ENCODE results near the gene PIP5K1A.

Gene PIP5K1A

GRCh38 chr1:151242442-151242841, 44.1 kb downstream of the PIP5K1A start:
- Histone ChIP-seq H3K36me3 (ENCODE audit: low read length) (peaks cover 39% of the 10 kb centered on the region), H3K27ac (ENCODE audit: low read depth, low read length) (no peak overlapping the region), H2AFZ (ENCODE audit: low read depth, low read length, severe bottlenecking) (no peak overlapping the region), H4K20me1 (ENCODE audit: low read depth, low read length) (no peaks in the 10 kb centered on the region), H3K9me3 (ENCODE audit: insufficient read depth, low read length) (no peaks in the 10 kb centered on the region), H3K4me2 (ENCODE audit: low read depth, low read length, poor library complexity, severe bottlenecking) (no peak overlapping the region), H3K79me2 (ENCODE audit: insufficient read depth, low read length) (no peaks in the 10 kb centered on the region), H3K9ac (ENCODE audit: low read length) (no peak overlapping the region), H3K9me2 (replicated peaks; ENCODE audit: insufficient read depth, low read length) (no peaks in the 10 kb centered on the region), H3K27me3 (ENCODE audit: low read length) (no peaks in the 10 kb centered on the region), H3K4me3 (ENCODE audit: insufficient read depth, low read length, poor library complexity, severe bottlenecking) (no peak overlapping the region), H3F3A (ENCODE audit: insufficient read depth) (no peaks in the 10 kb centered on the region)
- TF ChIP-seq EZH2phosphoT487 (conservative IDR thresholded peaks at IDR 0.05; ENCODE audit: low read length) (no peak), CTCF (IDR thresholded peaks at IDR 0.05; ENCODE audit: insufficient read depth, low read length, poor library complexity, severe bottlenecking) (no peak)

GRCh38 chr1:151243683-151244216, 45.4 kb downstream of the PIP5K1A start:
- no peak overlapping the region for H3K9ac ChIP-seq (ENCODE audit: low read length)
- no peak overlapping the region for H3K4me2 ChIP-seq (ENCODE audit: low read depth, low read length, poor library complexity, severe bottlenecking)
- H3K27ac ChIP-seq (ENCODE audit: low read depth, low read length), result no peak overlapping the region
- no peak overlapping the region for H2AFZ ChIP-seq (ENCODE audit: low read depth, low read length, severe bottlenecking)
- no peaks in the 10 kb centered on the region for H3K79me2 ChIP-seq (ENCODE audit: insufficient read depth, low read length)
- H3K27me3 ChIP-seq (ENCODE audit: low read length), result no peaks in the 10 kb centered on the region
- peaks cover 27% of the 10 kb centered on the region for H3K36me3 ChIP-seq (ENCODE audit: low read length)
- TF ChIP-seq CTCF (IDR thresholded peaks at IDR 0.05; ENCODE audit: insufficient read depth, low read length, poor library complexity, severe bottlenecking) (no peak), EZH2phosphoT487 (conservative IDR thresholded peaks at IDR 0.05; ENCODE audit: low read length) (no peak)
- H3K9me2 ChIP-seq (replicated peaks; ENCODE audit: insufficient read depth, low read length), result no peaks in the 10 kb centered on the region
- no peaks in the 10 kb centered on the region for H3K9me3 ChIP-seq (ENCODE audit: insufficient read depth, low read length)
- no peaks in the 10 kb centered on the region for H4K20me1 ChIP-seq (ENCODE audit: low read depth, low read length)
- no peak overlapping the region for H3K4me3 ChIP-seq (ENCODE audit: insufficient read depth, low read length, poor library complexity, severe bottlenecking)
- no peaks in the 10 kb centered on the region for H3F3A ChIP-seq (ENCODE audit: insufficient read depth)

- Histone ChIP-seq H3K36me3 (ENCODE audit: low read length) (peaks cover 14% of the 10 kb centered on the region), H3F3A (ENCODE audit: insufficient read depth) (peaks cover 24% of the 10 kb centered on the region; the same call in 1 of the 2 replicates), H3K9me2 (replicated peaks; ENCODE audit: insufficient read depth, low read length) (no peaks in the 10 kb centered on the region), H3K4me3 (ENCODE audit: insufficient read depth, low read length, poor library complexity, severe bottlenecking) (no peak overlapping the region), H3K79me2 (ENCODE audit: insufficient read depth, low read length) (no peaks in the 10 kb centered on the region), H3K4me2 (ENCODE audit: low read depth, low read length, poor library complexity, severe bottlenecking) (no peak overlapping the region), H3K27me3 (ENCODE audit: low read length) (no peaks in the 10 kb centered on the region), H3K9me3 (ENCODE audit: insufficient read depth, low read length) (no peaks in the 10 kb centered on the region), H3K27ac (ENCODE audit: low read depth, low read length) (no peak overlapping the region), H2AFZ (ENCODE audit: low read depth, low read length, severe bottlenecking) (no peak overlapping the region), H3K9ac (ENCODE audit: low read length) (no peak overlapping the region), H4K20me1 (ENCODE audit: low read depth, low read length) (no peaks in the 10 kb centered on the region)
- TF ChIP-seq EZH2phosphoT487 (conservative IDR thresholded peaks at IDR 0.05; ENCODE audit: low read length) (no peak), CTCF (IDR thresholded peaks at IDR 0.05; ENCODE audit: insufficient read depth, low read length, poor library complexity, severe bottlenecking) (no peak)
These were observed 48.4 kb downstream of the PIP5K1A start for GRCh38 chr1:151246786-151247185.
